HepG2 (cell line): ENCODE results near the gene TST. TPM values are rescaled to one million over a fixed set of nuclear protein-coding genes. Genes with fewer than 3 reads are reported as not detected.

Experiments
- ATAC-seq: fragments of 200-7000 bp; cut with Tn5 transposase; 3 replicates; pipeline ENCODE4 v1.9.1; 2020; ENCODE audit warnings: mild to moderate bottlenecking, moderate library complexity
- BruUV-seq: library from RNA; stranded (reverse); fragments of 400-500 nt; replicated peaks from 2 replicates; lab custom pipeline; 2021; lab: Mats Ljungman, UMichigan
- CTCF ChIA-PET: fragments of 300-600 bp; formaldehyde crosslinking; extraction: SDS; loops from one replicate; lab custom pipeline; 2021; ENCODE audit warnings: low total read pairs, inconsistent platforms, low intra/inter-chr PET ratio; lab: Yijun Ruan, JAX
- POLR2A ChIA-PET: fragments of 350-600 bp; sonication (Branson Sonifier 250); formaldehyde crosslinking; loops from one replicate; lab custom pipeline; 2020; ENCODE audit warnings: antibody characterized with exemption, inconsistent platforms; lab: Yijun Ruan, JAX
- DNase-seq: peaks from one replicate; pipeline ENCODE4 v3.0.0-alpha.2; 2015; ENCODE audit warnings: low spot score
- FAIRE-seq: peaks from 3 replicates; lab custom pipeline; 2011; peaks lifted over from hg19 to GRCh38; lab: Jason Lieb, UNC
- H2AFZ ChIP-seq: one replicate; pipeline ENCODE4 v1.6.1; 2011; ENCODE audit warnings: low read length, inconsistent platforms
- H3K27ac ChIP-seq: fragments of 300-600 bp; 3 replicates; pipeline ENCODE4 v1.8.0; 2011; ENCODE audit warnings: mixed run types, mild to moderate bottlenecking, mixed read lengths, low read length, inconsistent platforms; ENCODE audit not compliant: insufficient read depth; ENCODE audit errors: extremely low read length
- H3K27me3 ChIP-seq, 2 experiments: fragments of 200-600 bp in 1 of 2; 2 replicates in 1 of 2; 3 replicates in 1 of 2; pipeline versions ENCODE4 v1.6.0 to v1.8.0; 2011; ENCODE audit warnings: low read length in 2 of 2, mild to moderate bottlenecking in 2 of 2, moderate library complexity in 2 of 2, inconsistent platforms in 1 of 2; ENCODE audit not compliant: insufficient read depth in 2 of 2, control insufficient read depth in 1 of 2
- H3K36me3 ChIP-seq, 2 experiments: fragments of 200-600 bp in 1 of 2; replicated peaks in 1 of 2; 2 replicates in 1 of 2; 3 replicates in 1 of 2; pipeline versions ENCODE4 v1.5.1 to v1.8.0; 2011; ENCODE audit warnings: low read length in 2 of 2, inconsistent platforms in 1 of 2; ENCODE audit not compliant: insufficient read depth in 2 of 2, control insufficient read depth in 1 of 2
- H3K4me1 ChIP-seq: 2 replicates; pipeline ENCODE4 v1.5.1; 2012; ENCODE audit warnings: low read length, inconsistent platforms; ENCODE audit not compliant: insufficient read depth
- H3K4me2 ChIP-seq: 2 replicates; pipeline ENCODE4 v1.6.0; 2011; ENCODE audit warnings: low read depth, low read length, inconsistent platforms
- H3K4me3 ChIP-seq, 3 experiments: fragments of 200-600 bp in 1 of 3; sonication (generic), shearing (Covaris generic) in 1 of 3; replicated peaks in 1 of 3; 2 replicates each; pipeline ENCODE4 v1.5.1; 2011 to 2016; ENCODE audit warnings: low read length in 3 of 3, inconsistent platforms in 2 of 3, low read depth in 2 of 3, mild to moderate bottlenecking in 2 of 3, control low read depth in 1 of 3, mixed read lengths in 1 of 3; ENCODE audit not compliant: insufficient read depth in 1 of 3
- H3K79me2 ChIP-seq: one replicate; pipeline ENCODE4 v1.6.1; 2011; ENCODE audit warnings: low read length, inconsistent platforms; ENCODE audit not compliant: insufficient read depth
- H3K9ac ChIP-seq: 2 replicates; pipeline ENCODE4 v1.6.0; 2011; ENCODE audit warnings: mild to moderate bottlenecking, low read depth, low read length, inconsistent platforms; ENCODE audit not compliant: insufficient read depth
- H3K9me3 ChIP-seq: 2 replicates; pipeline ENCODE4 v1.5.1; 2012; ENCODE audit warnings: mild to moderate bottlenecking, low read length
- H4K20me1 ChIP-seq: 2 replicates; pipeline ENCODE4 v1.6.0; 2011; ENCODE audit warnings: inconsistent platforms, mild to moderate bottlenecking, low read length, moderate library complexity; ENCODE audit not compliant: insufficient read depth
- CEBPB ChIP-seq: IDR thresholded peaks from 2 replicates; pipeline ENCODE4 v1.6.1; 2011; ENCODE audit warnings: low read depth, low read length, improper control_type of control experiment, borderline replicate concordance
- HNRNPK ChIP-seq: fragments of 200-400 bp; formaldehyde crosslinking; IDR thresholded peaks from 2 replicates; pipeline ENCODE4 v1.6.1; 2018; ENCODE audit warnings: low read length, low read depth, moderate library complexity, mild to moderate bottlenecking; ENCODE audit not compliant: poor library complexity, severe bottlenecking
- LCORL ChIP-seq, 2 experiments: fragments of 450-650 bp in 1 of 2; sonication (generic) in 1 of 2; formaldehyde crosslinking in 1 of 2; IDR thresholded peaks; 2 replicates each; pipeline versions ENCODE4 v1.5.0 to v1.6.1; 2017 to 2020; ENCODE audit warnings: antibody characterized with exemption in 1 of 2, missing genetic modification reagents in 1 of 2
- TCF7 ChIP-seq: sonication (generic); IDR thresholded peaks from 2 replicates; pipeline ENCODE4 v1.6.1; 2016; ENCODE audit warnings: antibody characterized with exemption, low read depth
- ZFP82 ChIP-seq: sonication (generic); formaldehyde crosslinking; IDR thresholded peaks from 2 replicates; pipeline ENCODE4 v1.5.1; 2020; ENCODE audit warnings: mild to moderate bottlenecking, missing genetic modification reagents, borderline replicate concordance
- ZNF567 ChIP-seq: sonication (generic); formaldehyde crosslinking; IDR thresholded peaks from 2 replicates; pipeline ENCODE4 v1.8.1; 2023; ENCODE audit warnings: mild to moderate bottlenecking, missing genetic modification reagents, borderline replicate concordance
- WGBS: methylation state at CpG from one replicate; pipeline ENCODE4 v1.1.6; 2017; ENCODE audit warnings: low lambda C conversion rate; 5-methylcytosine and 5-hydroxymethylcytosine counted together
- in situ Hi-C: cut with HindIII; loops from 2 replicates; pipeline ENCODE4 v1.10.0; 2017; ENCODE audit warnings: low pct_unique_long_range_greater_than_20kb; ENCODE audit not compliant: extremely low pct_ligation_motif_present
- intact Hi-C: fragments of 100-400 bp; cut with micrococcal nuclease; formaldehyde crosslinking; loops from one replicate; pipeline ENCODE4 v1.10.0; 2022; ENCODE audit not compliant: unreplicated experiment
- polyA plus RNA-seq, 8 experiments: library from polyadenylated mRNA; depleted of rRNA in 3 of 8; stranded (reverse) in 7 of 8; unstranded in 1 of 8; fragments of >200 nt; fragmentation: Illumina TruSeq in 4 of 8; extraction: Trizol in 4 of 8; gene quantifications; 2 replicates each; pipeline versions ENCODE4 v1.2.1 to v1.2.3, GENCODE V29; 2011 to 2016; ENCODE audit warnings: low read depth in 4 of 8, missing spikeins in 1 of 8, mixed read lengths in 1 of 8; ENCODE audit not compliant: insufficient read depth in 1 of 8
- total RNA-seq, 5 experiments: library from RNA; depleted of rRNA; stranded (reverse); fragments of >200 nt; fragmentation: Illumina TruSeq; extraction: Trizol; gene quantifications; 2 replicates each; pipeline ENCODE4 v1.2.3, GENCODE V29; 2016; ENCODE audit warnings: low read depth in 1 of 5
- TF ChIP-seq, protein P1 (sequence below): fragments of 450-650 bp; IDR thresholded peaks from 2 replicates; pipeline ENCODE4 v1.6.1; 2017; ENCODE audit warnings: mild to moderate bottlenecking

Gene TST
- total and polyA plus RNA-seq, 2 of the 13 experiments (the other 11 are each of a cell fraction or from before 2014, with no cell fraction given) = 44.6 to 63.6 TPM

DNA sequence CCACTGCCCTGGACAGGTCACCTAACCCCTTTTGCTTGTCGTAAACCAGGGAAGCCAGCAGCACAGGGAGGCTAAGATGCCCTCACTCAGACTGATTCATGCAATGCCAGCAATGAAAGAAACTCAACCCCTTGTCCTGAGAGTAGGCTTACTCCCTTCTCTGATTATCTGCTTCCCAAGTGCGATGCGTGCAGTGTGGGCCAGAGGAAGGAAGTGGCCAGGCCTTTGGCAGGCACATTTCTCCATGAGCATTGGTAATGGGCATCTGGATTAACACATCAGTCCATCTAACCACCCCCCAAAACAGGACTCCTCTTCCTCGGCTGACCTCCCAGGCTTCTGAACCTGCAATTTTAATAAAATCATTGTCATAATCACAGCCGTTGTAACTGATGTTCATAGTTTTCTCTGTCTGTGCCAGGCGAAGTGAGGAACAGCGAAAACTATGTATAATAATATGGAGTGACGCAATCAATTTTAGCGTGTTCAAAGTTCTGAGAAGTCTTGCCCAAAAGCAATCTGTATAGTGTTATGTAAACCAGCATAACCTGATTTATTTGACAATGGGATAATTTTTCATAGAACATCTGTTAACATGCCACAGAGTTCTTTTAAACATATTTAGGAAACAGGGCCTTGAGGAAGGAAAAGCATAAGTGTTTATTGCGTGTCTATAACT is 33.9 kb downstream of the TST start:
- Histone ChIP-seq H3K9ac (no peak overlapping the region), H3K79me2 (no peaks in the 10 kb centered on the region), H2AFZ (no peak overlapping the region), H3K4me3 (no peak overlapping the region), H3K4me2 (no peak overlapping the region), H3K9me3 (peaks cover 14% of the 10 kb centered on the region), H4K20me1 (no peaks in the 10 kb centered on the region), H3K36me3 (no peaks in the 10 kb centered on the region), H3K4me1 (no peaks in the 10 kb centered on the region), H3K27me3 (peaks cover 0 to 14% of the 10 kb centered on the region in 2 experiments; a peak in 3 of 5 replicates), H3K27ac (no peak overlapping the region)
- CTCF ChIA-PET = interaction anchor here (1.6 to 2.0 kb wide), 3 partner anchors 59 to 275 kb away, joined by 5 to 9 read pairs (median 8); no protein-coding TSS in a partner anchor
- TF ChIP-seq ZNF567 (no peak), ZFP82 (CRISPR knock-in tag) (no peak), HNRNPK (no peak), CEBPB (peak; percentile 74), TCF7 (no peak), LCORL (IDR thresholded peaks at IDR 0.05) (0 out of 2 replicates have a peak, but pooled peaks have one; percentile 39), LCORL (CRISPR knock-in tag; IDR thresholded peaks at IDR 0.05) (no peak)
- TF ChIP-seq, protein P1, sequence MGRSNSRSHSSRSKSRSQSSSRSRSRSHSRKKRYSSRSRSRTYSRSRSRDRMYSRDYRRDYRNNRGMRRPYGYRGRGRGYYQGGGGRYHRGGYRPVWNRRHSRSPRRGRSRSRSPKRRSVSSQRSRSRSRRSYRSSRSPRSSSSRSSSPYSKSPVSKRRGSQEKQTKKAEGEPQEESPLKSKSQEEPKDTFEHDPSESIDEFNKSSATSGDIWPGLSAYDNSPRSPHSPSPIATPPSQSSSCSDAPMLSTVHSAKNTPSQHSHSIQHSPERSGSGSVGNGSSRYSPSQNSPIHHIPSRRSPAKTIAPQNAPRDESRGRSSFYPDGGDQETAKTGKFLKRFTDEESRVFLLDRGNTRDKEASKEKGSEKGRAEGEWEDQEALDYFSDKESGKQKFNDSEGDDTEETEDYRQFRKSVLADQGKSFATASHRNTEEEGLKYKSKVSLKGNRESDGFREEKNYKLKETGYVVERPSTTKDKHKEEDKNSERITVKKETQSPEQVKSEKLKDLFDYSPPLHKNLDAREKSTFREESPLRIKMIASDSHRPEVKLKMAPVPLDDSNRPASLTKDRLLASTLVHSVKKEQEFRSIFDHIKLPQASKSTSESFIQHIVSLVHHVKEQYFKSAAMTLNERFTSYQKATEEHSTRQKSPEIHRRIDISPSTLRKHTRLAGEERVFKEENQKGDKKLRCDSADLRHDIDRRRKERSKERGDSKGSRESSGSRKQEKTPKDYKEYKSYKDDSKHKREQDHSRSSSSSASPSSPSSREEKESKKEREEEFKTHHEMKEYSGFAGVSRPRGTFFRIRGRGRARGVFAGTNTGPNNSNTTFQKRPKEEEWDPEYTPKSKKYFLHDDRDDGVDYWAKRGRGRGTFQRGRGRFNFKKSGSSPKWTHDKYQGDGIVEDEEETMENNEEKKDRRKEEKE = no peak
- DNase-seq = no peak
- WGBS = 58% methylated on average over 10 of the region's 10 CpGs
- FAIRE-seq = no peak
- BruUV-seq = no TSS peak
- ATAC-seq = no peak
- POLR2A ChIA-PET = no interaction called here
- in situ Hi-C loops = no loop called here
- intact Hi-C loops = loop anchor here (5.0 kb wide), 1 partner anchor 37 kb away; no protein-coding TSS in a partner anchor
